Mammary epithelial cell (primary cell): ENCODE results near the gene PLBD1.

ENCODE experiments used
- EZH2 ChIP-seq: IDR thresholded peaks from 2 replicates; pipeline ENCODE4 v1.6.1; 2012; ENCODE audit warnings: low read length, inconsistent platforms, borderline replicate concordance
- TF ChIP-seq, protein P1 (sequence below), 2 donors: IDR thresholded peaks in 1 of 2; conservative IDR thresholded peaks in 1 of 2; 2 replicates each; pipeline ENCODE4 v1.5.1; 2011 to 2012; ENCODE audit warnings: inconsistent platforms in 2 of 2, low read length in 2 of 2, mild to moderate bottlenecking in 2 of 2, control low read depth in 1 of 2, low read depth in 1 of 2; ENCODE audit not compliant: insufficient read depth in 1 of 2; ENCODE audit errors: extremely low read depth in 1 of 2

DNA sequence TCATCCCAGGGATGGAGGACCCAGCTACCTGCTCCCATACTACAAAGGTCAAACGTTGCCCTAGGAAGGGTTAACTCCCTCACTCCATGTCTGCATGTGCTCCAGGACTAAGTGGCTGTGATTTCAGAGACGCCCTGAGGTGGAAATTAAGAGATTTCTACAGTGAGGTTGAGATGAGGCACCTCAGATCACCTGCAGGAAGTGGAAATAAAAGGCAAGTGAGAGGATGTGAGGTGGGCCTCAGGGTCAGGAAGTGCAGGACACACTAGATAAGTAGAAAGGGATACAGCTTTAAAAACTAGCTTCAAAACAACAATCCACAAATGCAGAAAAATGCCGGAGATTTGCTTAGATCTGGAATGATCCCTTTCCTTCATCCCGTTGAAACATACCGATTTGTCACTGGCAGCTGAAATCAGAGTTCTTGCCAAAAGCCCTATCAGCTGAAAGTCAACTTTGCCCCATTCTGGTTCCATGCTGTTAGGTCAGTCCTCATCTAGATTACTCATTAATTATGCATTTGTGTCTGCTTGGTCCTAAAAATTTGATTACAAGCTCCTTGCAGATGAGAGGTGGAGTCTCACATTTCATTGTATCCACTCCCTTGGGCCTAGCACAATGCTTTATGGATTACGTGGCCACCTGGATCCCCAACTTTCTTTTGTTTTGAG lies 6.6 kb downstream of the PLBD1 start:
- no peak for TF ChIP-seq EZH2
- TF ChIP-seq, protein P1, sequence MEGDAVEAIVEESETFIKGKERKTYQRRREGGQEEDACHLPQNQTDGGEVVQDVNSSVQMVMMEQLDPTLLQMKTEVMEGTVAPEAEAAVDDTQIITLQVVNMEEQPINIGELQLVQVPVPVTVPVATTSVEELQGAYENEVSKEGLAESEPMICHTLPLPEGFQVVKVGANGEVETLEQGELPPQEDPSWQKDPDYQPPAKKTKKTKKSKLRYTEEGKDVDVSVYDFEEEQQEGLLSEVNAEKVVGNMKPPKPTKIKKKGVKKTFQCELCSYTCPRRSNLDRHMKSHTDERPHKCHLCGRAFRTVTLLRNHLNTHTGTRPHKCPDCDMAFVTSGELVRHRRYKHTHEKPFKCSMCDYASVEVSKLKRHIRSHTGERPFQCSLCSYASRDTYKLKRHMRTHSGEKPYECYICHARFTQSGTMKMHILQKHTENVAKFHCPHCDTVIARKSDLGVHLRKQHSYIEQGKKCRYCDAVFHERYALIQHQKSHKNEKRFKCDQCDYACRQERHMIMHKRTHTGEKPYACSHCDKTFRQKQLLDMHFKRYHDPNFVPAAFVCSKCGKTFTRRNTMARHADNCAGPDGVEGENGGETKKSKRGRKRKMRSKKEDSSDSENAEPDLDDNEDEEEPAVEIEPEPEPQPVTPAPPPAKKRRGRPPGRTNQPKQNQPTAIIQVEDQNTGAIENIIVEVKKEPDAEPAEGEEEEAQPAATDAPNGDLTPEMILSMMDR (conservative IDR thresholded peaks at IDR 0.05 in 1 of 2, IDR thresholded peaks at IDR 0.05 in 1 of 2; ENCODE audit: extremely low read depth in 1 of 2, insufficient read depth in 1 of 2, low read depth in 1 of 2, low read length in 2 of 2): no peak
